Caco-2 (cell line): ENCODE results near the gene CTDSP2. TPM values are rescaled to one million over a fixed set of nuclear protein-coding genes. Genes with fewer than 3 reads are reported as not detected.

Source experiments
- BruUV-seq: library from RNA; stranded (reverse); fragments of 400-500 nt; replicated peaks from 2 replicates; lab custom pipeline; 2021; lab: Mats Ljungman, UMichigan
- CTCF ChIA-PET: fragments of 300-600 bp; sonication (Branson Sonifier 250); formaldehyde crosslinking; loops from one replicate; lab custom pipeline; 2022; ENCODE audit warnings: antibody characterized with exemption; lab: Charles Lee
- POLR2A ChIA-PET: fragments of 300-600 bp; sonication (Branson Sonifier 250); formaldehyde crosslinking; loops from one replicate; lab custom pipeline; 2022; ENCODE audit warnings: antibody characterized with exemption; lab: Charles Lee
- DNase-seq, 2 experiments: peaks; one replicate each; pipeline versions ENCODE4 v3.0.0 to v3.0.0-alpha.2; 2020 to 2022
- H3K27me3 ChIP-seq: replicated peaks from 2 replicates; pipeline ENCODE4 v1.6.0; 2011; ENCODE audit warnings: low read length; ENCODE audit not compliant: control insufficient read depth, insufficient read depth
- H3K36me3 ChIP-seq: 2 replicates; pipeline ENCODE4 v1.5.1; 2011; ENCODE audit warnings: low read length; ENCODE audit not compliant: control insufficient read depth, insufficient read depth
- H3K4me1 ChIP-seq: fragments of 250-450 bp; sonication (Bioruptor Pico); 2 replicates; pipeline ENCODE4 v1.5.1; 2020; ENCODE audit warnings: mild to moderate bottlenecking
- H3K4me3 ChIP-seq: 2 replicates; pipeline ENCODE4 v1.5.1; 2011; ENCODE audit warnings: low read depth, mild to moderate bottlenecking, control low read depth, low read length
- H3K9me3 ChIP-seq: fragments of 250-450 bp; sonication (Bioruptor Pico); 2 replicates; pipeline ENCODE4 v1.5.1; 2020; ENCODE audit warnings: mild to moderate bottlenecking, moderate library complexity
- H3K27ac Mint-ChIP-seq: one replicate; pipeline ENCODE4 v1.8.0; 2022; ENCODE audit warnings: mixed read lengths; ENCODE audit not compliant: unreplicated experiment
- H3K27me3 Mint-ChIP-seq: one replicate; pipeline ENCODE4 v1.8.0; 2022; ENCODE audit warnings: mixed read lengths; ENCODE audit not compliant: insufficient read depth, unreplicated experiment
- H3K36me3 Mint-ChIP-seq: one replicate; pipeline ENCODE4 v1.8.0; 2022; ENCODE audit warnings: mild to moderate bottlenecking, mixed read lengths; ENCODE audit not compliant: insufficient read depth, unreplicated experiment
- H3K4me1 Mint-ChIP-seq: one replicate; pipeline ENCODE4 v1.8.0; 2022; ENCODE audit warnings: low read depth, mixed read lengths; ENCODE audit not compliant: unreplicated experiment
- H3K4me3 Mint-ChIP-seq: one replicate; pipeline ENCODE4 v1.8.0; 2022; ENCODE audit warnings: mild to moderate bottlenecking, moderate library complexity, mixed read lengths; ENCODE audit not compliant: unreplicated experiment
- H3K9me3 Mint-ChIP-seq: one replicate; pipeline ENCODE4 v1.8.0; 2022; ENCODE audit warnings: mixed read lengths; ENCODE audit not compliant: unreplicated experiment
- intact Hi-C: fragments of 100-400 bp; cut with micrococcal nuclease; formaldehyde crosslinking; loops from one replicate; pipeline ENCODE4 v1.10.0; 2022; ENCODE audit not compliant: unreplicated experiment
- total RNA-seq: library from RNA; stranded (reverse); gene quantifications from 2 replicates; pipeline ENCODE4 v1.2.3, GENCODE V29; 2022
- TF ChIP-seq, protein P1 (sequence below), 2 experiments: fragments of 200-600 bp in 1 of 2; IDR thresholded peaks; 1 replicate in 1 of 2; 2 replicates in 1 of 2; pipeline versions ENCODE4 v1.5.1 to v1.8.0; 2011 to 2022; ENCODE audit warnings: antibody characterized with exemption in 1 of 2, control low read depth in 1 of 2, inconsistent platforms in 1 of 2, low read depth in 1 of 2, low read length in 1 of 2, mild to moderate bottlenecking in 1 of 2, moderate library complexity in 1 of 2; ENCODE audit not compliant: insufficient read depth in 1 of 2, severe bottlenecking in 1 of 2, unreplicated experiment in 1 of 2

The CTDSP2 gene
- total RNA-seq, 1 experiment from 2014 or later, result 117 TPM

GRCh38 chr12:57872362-57872761, 25.8 kb upstream of the CTDSP2 start:
- Mint-ChIP-seq H3K27ac (no peak overlapping the region), H3K36me3 (no peaks in the 10 kb centered on the region), H3K4me3 (no peak overlapping the region), H3K27me3 (no peaks in the 10 kb centered on the region), H3K4me1 (no peaks in the 10 kb centered on the region), H3K9me3 (no peaks in the 10 kb centered on the region)
- Histone ChIP-seq H3K27me3 (no peaks in the 10 kb centered on the region), H3K36me3 (no peaks in the 10 kb centered on the region), H3K9me3 (no peaks in the 10 kb centered on the region), H3K4me3 (no peak overlapping the region), H3K4me1 (no peaks in the 10 kb centered on the region)
- no TSS peak for BruUV-seq
- POLR2A ChIA-PET, result no interaction called here
- intact Hi-C loops, result no loop called here
- TF ChIP-seq, protein P1, sequence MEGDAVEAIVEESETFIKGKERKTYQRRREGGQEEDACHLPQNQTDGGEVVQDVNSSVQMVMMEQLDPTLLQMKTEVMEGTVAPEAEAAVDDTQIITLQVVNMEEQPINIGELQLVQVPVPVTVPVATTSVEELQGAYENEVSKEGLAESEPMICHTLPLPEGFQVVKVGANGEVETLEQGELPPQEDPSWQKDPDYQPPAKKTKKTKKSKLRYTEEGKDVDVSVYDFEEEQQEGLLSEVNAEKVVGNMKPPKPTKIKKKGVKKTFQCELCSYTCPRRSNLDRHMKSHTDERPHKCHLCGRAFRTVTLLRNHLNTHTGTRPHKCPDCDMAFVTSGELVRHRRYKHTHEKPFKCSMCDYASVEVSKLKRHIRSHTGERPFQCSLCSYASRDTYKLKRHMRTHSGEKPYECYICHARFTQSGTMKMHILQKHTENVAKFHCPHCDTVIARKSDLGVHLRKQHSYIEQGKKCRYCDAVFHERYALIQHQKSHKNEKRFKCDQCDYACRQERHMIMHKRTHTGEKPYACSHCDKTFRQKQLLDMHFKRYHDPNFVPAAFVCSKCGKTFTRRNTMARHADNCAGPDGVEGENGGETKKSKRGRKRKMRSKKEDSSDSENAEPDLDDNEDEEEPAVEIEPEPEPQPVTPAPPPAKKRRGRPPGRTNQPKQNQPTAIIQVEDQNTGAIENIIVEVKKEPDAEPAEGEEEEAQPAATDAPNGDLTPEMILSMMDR (IDR thresholded peaks at IDR 0.05; ENCODE audit: insufficient read depth in 1 of 2, low read depth in 1 of 2, low read length in 1 of 2, severe bottlenecking in 1 of 2, unreplicated experiment in 1 of 2), result no peak
- DNase-seq, result no peak
- CTCF ChIA-PET, result no interaction called here

GRCh38 chr12:57869927-57870318, 23.4 kb upstream of the CTDSP2 start:
- Mint-ChIP-seq H3K27ac (no peak overlapping the region), H3K27me3 (no peaks in the 10 kb centered on the region), H3K36me3 (no peaks in the 10 kb centered on the region), H3K4me3 (no peak overlapping the region), H3K9me3 (no peaks in the 10 kb centered on the region), H3K4me1 (no peaks in the 10 kb centered on the region)
- H3K27me3 ChIP-seq, result no peaks in the 10 kb centered on the region
- DNase-seq, result no peak
- POLR2A ChIA-PET, result no interaction called here
- H3K9me3 ChIP-seq, result no peaks in the 10 kb centered on the region
- no peak overlapping the region for H3K4me3 ChIP-seq
- no peaks in the 10 kb centered on the region for H3K36me3 ChIP-seq
- BruUV-seq, result no TSS peak
- intact Hi-C loops, result no loop called here
- CTCF ChIA-PET, result no interaction called here
- TF ChIP-seq, protein P1 (IDR thresholded peaks at IDR 0.05; ENCODE audit: insufficient read depth in 1 of 2, low read depth in 1 of 2, low read length in 1 of 2, severe bottlenecking in 1 of 2, unreplicated experiment in 1 of 2), result no peak
- peaks cover 4% of the 10 kb centered on the region; the same call in 1 of the 2 replicates for H3K4me1 ChIP-seq

- H3K4me3 Mint-ChIP-seq, result no peak overlapping the region
- no peaks in the 10 kb centered on the region for H3K27me3 Mint-ChIP-seq
- ChIA-PET CTCF (no interaction called here), POLR2A (no interaction called here)
- Histone ChIP-seq H3K4me1 (peaks cover 4% of the 10 kb centered on the region), H3K36me3 (no peaks in the 10 kb centered on the region), H3K9me3 (no peaks in the 10 kb centered on the region), H3K4me3 (no peak overlapping the region), H3K27me3 (no peaks in the 10 kb centered on the region)
- no peaks in the 10 kb centered on the region for H3K9me3 Mint-ChIP-seq
- peak overlapping the region; percentile 6 for H3K27ac Mint-ChIP-seq
- no peak for DNase-seq
- intact Hi-C loops, result no loop called here
- no TSS peak for BruUV-seq
- TF ChIP-seq, protein P1 (IDR thresholded peaks at IDR 0.05; ENCODE audit: insufficient read depth in 1 of 2, low read depth in 1 of 2, low read length in 1 of 2, severe bottlenecking in 1 of 2, unreplicated experiment in 1 of 2), result no peak
- H3K36me3 Mint-ChIP-seq, result no peaks in the 10 kb centered on the region
- no peaks in the 10 kb centered on the region for H3K4me1 Mint-ChIP-seq
These were observed 22.9 kb upstream of the CTDSP2 start for GRCh38 chr12:57869298-57869926.
